A549 (cell line): Measurements from ENCODE around the gene NEDD4L. TPM values are rescaled to one million over a fixed set of nuclear protein-coding genes. Genes with fewer than 3 reads are reported as not detected.
"Not testable (repeated sequence)": the region's sequence is repeated elsewhere in the genome, so short reads cannot be mapped to it uniquely, and the experiment has no call there.

Experiments
- ATAC-seq, 2 experiments: fragments of 200-7000 bp in 1 of 2; fragments of >200 bp in 1 of 2; cut with Nextera tagmentation in 1 of 2; cut with Tn5 transposase in 1 of 2; 3 replicates each; pipeline versions ENCODE4 v1.8.0 to v1.9.1; 2018 to 2020; ENCODE audit warnings: mild to moderate bottlenecking in 1 of 2, moderate library complexity in 1 of 2
- CTCF ChIA-PET: fragments of 300-600 bp; sonication (Branson Sonifier 250); formaldehyde crosslinking; extraction: SDS; loops from one replicate; lab custom pipeline; 2021; ENCODE audit warnings: antibody characterized with exemption, inconsistent platforms; lab: Yijun Ruan, JAX
- POLR2A ChIA-PET: fragments of 350-600 bp; formaldehyde crosslinking; extraction: SDS; loops from one replicate; lab custom pipeline; 2021; ENCODE audit warnings: antibody characterized with exemption, inconsistent platforms; lab: Yijun Ruan, JAX
- DNase-seq, 2 experiments: peaks; one replicate each; pipeline versions ENCODE4 v3.0.0 to v3.0.0-alpha.2; 2011 to 2016; ENCODE audit warnings: low read depth in 1 of 2, low spot score in 1 of 2
- FAIRE-seq: peaks from 2 replicates; lab custom pipeline; 2011; peaks lifted over from hg19 to GRCh38; lab: Jason Lieb, UNC
- H3K27ac ChIP-seq, 2 experiments: fragments of >200 bp; sonication (Bioruptor Twin); formaldehyde crosslinking; 3 replicates each; pipeline ENCODE4 v1.5.1; 2016 to 2017
- H3K4me1 ChIP-seq: fragments of >200 bp; sonication (Bioruptor Twin); formaldehyde crosslinking; 3 replicates; pipeline ENCODE4 v1.6.1; 2016
- H3K4me2 ChIP-seq: fragments of >200 bp; sonication (Bioruptor Twin); formaldehyde crosslinking; 3 replicates; pipeline ENCODE4 v1.6.1; 2016
- H3K4me3 ChIP-seq: fragments of >200 bp; sonication (Bioruptor Twin); formaldehyde crosslinking; 3 replicates; pipeline ENCODE4 v1.5.1; 2016
- H3K9me3 ChIP-seq: fragments of >200 bp; sonication (Bioruptor Twin); formaldehyde crosslinking; 3 replicates; pipeline ENCODE4 v1.6.1; 2016
- CEBPB ChIP-seq, 2 experiments: fragments of >200 bp in 1 of 2; sonication (Bioruptor Twin) in 1 of 2; formaldehyde crosslinking in 1 of 2; IDR thresholded peaks; 2 replicates each; pipeline ENCODE4 v1.6.1; 2012 to 2016
- CHD2 ChIP-seq: fragments of 150-350 bp; IDR thresholded peaks from 2 replicates; pipeline ENCODE4 v1.6.1; 2014; ENCODE audit warnings: low read length; ENCODE audit not compliant: partially characterized antibody
- CHD4 ChIP-seq: fragments of 200-600 bp; sonication (generic); IDR thresholded peaks from 2 replicates; pipeline ENCODE4 v1.6.1; 2016; ENCODE audit warnings: antibody characterized with exemption, mild to moderate bottlenecking, borderline replicate concordance
- EHMT2 ChIP-seq: fragments of 200-600 bp; sonication (generic); IDR thresholded peaks from 2 replicates; pipeline ENCODE4 v1.6.1; 2016; ENCODE audit warnings: antibody characterized with exemption, low read depth, mild to moderate bottlenecking, moderate library complexity
- EP300 ChIP-seq, 2 experiments: fragments of >200 bp; sonication (Bioruptor Twin); formaldehyde crosslinking; IDR thresholded peaks; 2 replicates in 1 of 2; 3 replicates in 1 of 2; pipeline ENCODE4 v1.6.1; 2016 to 2017
- FOSL2 ChIP-seq, 2 experiments: fragments of 450-650 bp in 1 of 2; fragments of >200 bp in 1 of 2; sonication (Bioruptor Twin) in 1 of 2; formaldehyde crosslinking; IDR thresholded peaks; 2 replicates each; pipeline versions ENCODE4 v1.5.0 to v1.6.1; 2016 to 2020; ENCODE audit warnings: mild to moderate bottlenecking in 1 of 2, moderate library complexity in 1 of 2
- GATA3 ChIP-seq: IDR thresholded peaks from 2 replicates; pipeline ENCODE4 v1.6.1; 2012; ENCODE audit warnings: borderline replicate concordance
- HEYL ChIP-seq: fragments of 250-450 bp; sonication (Bioruptor Pico); IDR thresholded peaks from 2 replicates; pipeline ENCODE4 v1.8.0; 2021; ENCODE audit warnings: mild to moderate bottlenecking, moderate library complexity
- JUNB ChIP-seq: fragments of >200 bp; sonication (Bioruptor Twin); formaldehyde crosslinking; IDR thresholded peaks from 2 replicates; pipeline ENCODE4 v1.6.1; 2016
- KDM1A ChIP-seq: fragments of 200-600 bp; sonication (generic); IDR thresholded peaks from 2 replicates; pipeline ENCODE4 v1.6.1; 2016; ENCODE audit warnings: low read depth, mild to moderate bottlenecking
- POLR2AphosphoS2 ChIP-seq: conservative IDR thresholded peaks from 2 replicates; pipeline ENCODE4 v1.6.1; 2012; ENCODE audit warnings: low read length, improper control_type of control experiment, inconsistent platforms
- RFX5 ChIP-seq: fragments of 450-650 bp; IDR thresholded peaks from 2 replicates; pipeline ENCODE4 v1.7.1; 2014; ENCODE audit warnings: antibody characterized with exemption, mild to moderate bottlenecking, moderate library complexity
- TFCP2L1 ChIP-seq: fragments of 250-450 bp; sonication (Bioruptor Pico); IDR thresholded peaks from 2 replicates; pipeline ENCODE4 v1.5.0; 2021; ENCODE audit warnings: mild to moderate bottlenecking
- TP53 ChIP-seq: fragments of 250-450 bp; sonication (Bioruptor Pico); IDR thresholded peaks from 2 replicates; pipeline ENCODE4 v1.5.0; 2021; ENCODE audit warnings: mild to moderate bottlenecking, moderate library complexity
- WGBS: methylation state at CpG from one replicate; pipeline ENCODE4 v1.1.6; 2017; ENCODE audit errors: missing lambda C conversion rate; 5-methylcytosine and 5-hydroxymethylcytosine counted together
- polyA plus RNA-seq, 4 experiments: library from polyadenylated mRNA; depleted of rRNA in 3 of 4; stranded (reverse); fragments of >200 nt; fragmentation: RNase III in 1 of 4; extraction: RNeasy Plus Mini Kit Qiagen cat#74134 plus additional on column Dnase treatment in 1 of 4; gene quantifications; 2 replicates in 3 of 4; 3 replicates in 1 of 4; pipeline ENCODE4 v1.2.3, GENCODE V29; 2011 to 2017
- TF ChIP-seq, protein P1 (sequence below): fragments of >200 bp; sonication (Bioruptor Twin); formaldehyde crosslinking; IDR thresholded peaks from 2 replicates; pipeline ENCODE4 v1.6.1; 2016
- TF ChIP-seq, protein P2 (sequence below): fragments of 250-450 bp; sonication (Bioruptor Pico); IDR thresholded peaks from 2 replicates; pipeline ENCODE4 v1.5.0; 2020; ENCODE audit warnings: low read depth, mild to moderate bottlenecking, moderate library complexity
- TF ChIP-seq, protein P3 (sequence below): IDR thresholded peaks from 2 replicates; pipeline ENCODE4 v1.6.1; 2012
- TF ChIP-seq, protein P4 (sequence below): fragments of 450-650 bp; IDR thresholded peaks from 2 replicates; pipeline ENCODE4 v1.6.1; 2014; ENCODE audit warnings: antibody characterized with exemption
- TF ChIP-seq, protein P5 (sequence below): IDR thresholded peaks from 2 replicates; pipeline ENCODE4 v1.6.1; 2012
- TF ChIP-seq, protein P6 (sequence below): fragments of 150-350 bp; IDR thresholded peaks from 2 replicates; pipeline ENCODE4 v1.6.1; 2014; ENCODE audit warnings: low read depth, mild to moderate bottlenecking, low read length
- TF ChIP-seq, protein P7 (sequence below): fragments of >200 bp; sonication (Bioruptor Twin); formaldehyde crosslinking; IDR thresholded peaks from 3 replicates; pipeline ENCODE4 v1.6.1; 2016

The NEDD4L gene
- polyA plus RNA-seq, 2 of the 4 experiments (the other 2 are of a cell fraction), result 18.0 to 36.5 TPM

DNA sequence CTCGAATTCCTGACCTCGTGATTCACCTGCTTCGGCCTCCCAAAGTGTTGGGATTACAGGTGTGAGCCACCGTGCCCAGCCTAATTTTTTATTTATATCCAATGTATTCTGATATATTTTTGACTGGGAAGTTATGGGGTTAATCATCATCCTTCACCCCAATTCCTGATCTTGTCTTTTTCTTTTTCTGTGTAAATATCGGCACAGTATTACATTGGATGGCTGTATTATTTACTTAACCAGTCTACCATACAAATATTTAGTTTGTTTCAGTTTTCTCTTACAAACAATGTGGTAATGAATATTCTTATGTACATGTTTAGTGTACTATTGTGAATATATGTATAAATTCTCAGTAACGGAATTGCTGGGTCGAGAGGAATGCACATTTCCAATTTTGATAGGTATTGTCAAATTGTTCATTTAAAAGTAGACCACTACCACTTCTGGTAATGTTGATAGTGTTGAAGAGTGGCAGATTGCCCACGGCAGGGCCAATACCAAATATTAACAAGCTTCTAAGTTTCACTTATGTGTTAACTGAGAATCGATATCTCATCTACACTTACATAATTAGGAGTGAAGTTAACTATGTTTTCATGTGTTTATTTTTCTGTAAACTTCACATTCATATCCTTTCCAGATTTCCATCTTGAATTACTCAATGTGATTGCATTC is 388.2 kb downstream of the NEDD4L start:
- WGBS, result 69% methylated on average over 9 of the region's 9 CpGs

DNA sequence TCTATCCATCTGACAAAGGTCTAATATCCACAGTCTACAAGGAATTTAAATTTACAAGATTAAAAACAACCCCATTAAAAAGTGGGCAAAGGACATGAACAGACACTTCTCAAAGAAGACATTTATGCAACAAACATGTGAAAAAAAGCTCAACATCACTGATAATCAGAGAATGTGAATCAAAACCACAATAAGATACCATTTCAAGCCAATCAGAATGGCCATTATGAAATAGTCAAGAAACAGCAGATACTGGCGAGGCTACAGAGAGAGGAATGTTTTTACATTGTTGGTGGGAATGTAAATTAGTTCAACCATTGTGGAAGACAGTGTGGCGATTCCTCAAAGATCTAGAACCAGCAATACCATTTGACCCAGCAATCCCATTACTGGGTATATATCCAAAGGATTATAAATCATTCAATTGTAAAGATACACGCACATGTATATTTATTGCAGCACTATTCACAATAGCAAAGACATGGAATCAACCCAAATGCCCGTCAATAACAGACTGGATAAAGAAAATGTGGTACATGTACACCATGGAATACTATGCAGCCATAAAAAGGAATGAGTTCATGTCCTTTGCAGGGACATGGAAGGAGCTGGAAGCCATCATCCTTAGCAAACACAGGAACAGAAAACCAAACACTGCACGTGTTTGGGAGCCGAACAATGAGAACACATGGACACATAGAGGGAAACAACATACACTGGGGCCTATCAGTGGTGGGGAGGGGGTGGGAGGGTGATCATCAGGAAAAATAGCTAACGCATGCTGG is 391.4 kb downstream of the NEDD4L start:
- FAIRE-seq, POLR2A ChIA-PET, CTCF ChIA-PET: not testable (repeated sequence)

More for the DNA sequence above, 388.2 kb downstream of the NEDD4L start:
- FAIRE-seq, result no peak
- Histone ChIP-seq H3K9me3 (no peaks in the 10 kb centered on the region), H3K27ac (no peak overlapping the region), H3K4me3 (no peak overlapping the region), H3K4me2 (no peak overlapping the region), H3K4me1 (no peaks in the 10 kb centered on the region)
- TF ChIP-seq KDM1A (no peak), CHD2 (no peak), EHMT2 (no peak), CEBPB (IDR thresholded peaks at IDR 0.05) (no peak), FOSL2 (IDR thresholded peaks at IDR 0.05) (no peak), FOSL2 (CRISPR knock-in tag; IDR thresholded peaks at IDR 0.05) (no peak)
- TF ChIP-seq, protein P1, sequence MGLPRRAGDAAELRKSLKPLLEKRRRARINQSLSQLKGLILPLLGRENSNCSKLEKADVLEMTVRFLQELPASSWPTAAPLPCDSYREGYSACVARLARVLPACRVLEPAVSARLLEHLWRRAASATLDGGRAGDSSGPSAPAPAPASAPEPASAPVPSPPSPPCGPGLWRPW, result no peak
- TF ChIP-seq, protein P2, sequence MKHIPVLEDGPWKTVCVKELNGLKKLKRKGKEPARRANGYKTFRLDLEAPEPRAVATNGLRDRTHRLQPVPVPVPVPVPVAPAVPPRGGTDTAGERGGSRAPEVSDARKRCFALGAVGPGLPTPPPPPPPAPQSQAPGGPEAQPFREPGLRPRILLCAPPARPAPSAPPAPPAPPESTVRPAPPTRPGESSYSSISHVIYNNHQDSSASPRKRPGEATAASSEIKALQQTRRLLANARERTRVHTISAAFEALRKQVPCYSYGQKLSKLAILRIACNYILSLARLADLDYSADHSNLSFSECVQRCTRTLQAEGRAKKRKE, result no peak
- no peak for ATAC-seq
- ChIA-PET CTCF (no interaction called here), POLR2A (no interaction called here)
- DNase-seq, result no peak

DNA sequence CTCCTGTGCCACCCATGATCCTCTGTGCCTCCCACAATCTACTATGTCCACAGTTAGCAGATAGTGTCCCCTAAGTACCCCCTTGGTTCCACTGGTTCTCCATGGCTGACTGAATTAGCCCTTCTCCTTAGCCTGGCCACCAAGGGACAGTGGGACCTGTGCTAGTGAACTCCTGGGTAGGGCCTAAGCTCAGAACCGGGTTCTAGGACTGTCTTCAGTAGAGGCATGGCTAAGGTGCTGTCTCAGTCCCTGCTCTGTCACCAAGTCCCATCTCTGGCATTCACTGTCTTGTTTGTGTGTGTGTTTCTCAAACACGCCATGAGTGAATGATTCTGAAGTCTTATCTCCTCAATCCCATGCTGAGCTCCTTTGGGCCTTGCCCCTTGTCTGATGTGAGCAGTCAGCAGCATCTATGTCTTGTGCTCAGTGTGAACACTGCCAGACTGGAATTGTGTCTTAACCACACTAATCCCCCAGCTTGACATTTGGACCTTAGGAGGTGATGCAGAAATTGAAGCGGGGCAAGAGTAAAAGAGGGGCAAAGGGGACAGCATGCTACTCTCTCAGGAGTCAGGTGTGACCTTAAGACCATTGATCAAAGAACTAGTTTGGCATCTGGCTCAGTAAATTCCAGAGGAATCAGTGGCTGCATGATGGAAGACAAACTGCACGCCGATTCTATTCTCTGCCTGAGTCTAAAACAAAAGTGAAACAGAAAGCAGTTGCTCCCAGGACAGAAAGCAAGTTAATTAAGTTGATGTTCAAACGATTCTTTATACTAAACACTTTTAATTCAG is 394.3 kb downstream of the NEDD4L start:
- ChIA-PET POLR2A (no interaction called here), CTCF (no interaction called here)
- DNase-seq, result no peak
- Histone ChIP-seq H3K4me2 (no peak overlapping the region), H3K9me3 (no peaks in the 10 kb centered on the region), H3K4me1 (no peaks in the 10 kb centered on the region), H3K4me3 (no peak overlapping the region), H3K27ac (no peak overlapping the region)
- FAIRE-seq, result no peak
- TF ChIP-seq TP53 (CRISPR knock-in tag), result no peak
- no peak for TF ChIP-seq POLR2AphosphoS2
- no peak for TF ChIP-seq HEYL
- no peak for TF ChIP-seq JUNB
- no peak for TF ChIP-seq GATA3
- no peak for TF ChIP-seq CHD4
- TF ChIP-seq, protein P3, sequence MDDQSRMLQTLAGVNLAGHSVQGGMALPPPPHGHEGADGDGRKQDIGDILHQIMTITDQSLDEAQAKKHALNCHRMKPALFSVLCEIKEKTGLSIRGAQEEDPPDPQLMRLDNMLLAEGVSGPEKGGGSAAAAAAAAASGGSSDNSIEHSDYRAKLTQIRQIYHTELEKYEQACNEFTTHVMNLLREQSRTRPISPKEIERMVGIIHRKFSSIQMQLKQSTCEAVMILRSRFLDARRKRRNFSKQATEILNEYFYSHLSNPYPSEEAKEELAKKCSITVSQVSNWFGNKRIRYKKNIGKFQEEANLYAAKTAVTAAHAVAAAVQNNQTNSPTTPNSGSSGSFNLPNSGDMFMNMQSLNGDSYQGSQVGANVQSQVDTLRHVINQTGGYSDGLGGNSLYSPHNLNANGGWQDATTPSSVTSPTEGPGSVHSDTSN, result no peak
- TF ChIP-seq, protein P4, sequence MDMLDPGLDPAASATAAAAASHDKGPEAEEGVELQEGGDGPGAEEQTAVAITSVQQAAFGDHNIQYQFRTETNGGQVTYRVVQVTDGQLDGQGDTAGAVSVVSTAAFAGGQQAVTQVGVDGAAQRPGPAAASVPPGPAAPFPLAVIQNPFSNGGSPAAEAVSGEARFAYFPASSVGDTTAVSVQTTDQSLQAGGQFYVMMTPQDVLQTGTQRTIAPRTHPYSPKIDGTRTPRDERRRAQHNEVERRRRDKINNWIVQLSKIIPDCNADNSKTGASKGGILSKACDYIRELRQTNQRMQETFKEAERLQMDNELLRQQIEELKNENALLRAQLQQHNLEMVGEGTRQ, result no peak
- TF ChIP-seq, protein P5, sequence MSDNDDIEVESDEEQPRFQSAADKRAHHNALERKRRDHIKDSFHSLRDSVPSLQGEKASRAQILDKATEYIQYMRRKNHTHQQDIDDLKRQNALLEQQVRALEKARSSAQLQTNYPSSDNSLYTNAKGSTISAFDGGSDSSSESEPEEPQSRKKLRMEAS, result no peak
- TF ChIP-seq TFCP2L1 (CRISPR knock-in tag), result no peak
- no peak for TF ChIP-seq EP300 (IDR thresholded peaks at IDR 0.05)
- no peak for TF ChIP-seq EHMT2
- TF ChIP-seq, protein P6, sequence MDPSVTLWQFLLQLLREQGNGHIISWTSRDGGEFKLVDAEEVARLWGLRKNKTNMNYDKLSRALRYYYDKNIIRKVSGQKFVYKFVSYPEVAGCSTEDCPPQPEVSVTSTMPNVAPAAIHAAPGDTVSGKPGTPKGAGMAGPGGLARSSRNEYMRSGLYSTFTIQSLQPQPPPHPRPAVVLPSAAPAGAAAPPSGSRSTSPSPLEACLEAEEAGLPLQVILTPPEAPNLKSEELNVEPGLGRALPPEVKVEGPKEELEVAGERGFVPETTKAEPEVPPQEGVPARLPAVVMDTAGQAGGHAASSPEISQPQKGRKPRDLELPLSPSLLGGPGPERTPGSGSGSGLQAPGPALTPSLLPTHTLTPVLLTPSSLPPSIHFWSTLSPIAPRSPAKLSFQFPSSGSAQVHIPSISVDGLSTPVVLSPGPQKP, result no peak
- TF ChIP-seq RFX5, result no peak
- TF ChIP-seq, protein P7, sequence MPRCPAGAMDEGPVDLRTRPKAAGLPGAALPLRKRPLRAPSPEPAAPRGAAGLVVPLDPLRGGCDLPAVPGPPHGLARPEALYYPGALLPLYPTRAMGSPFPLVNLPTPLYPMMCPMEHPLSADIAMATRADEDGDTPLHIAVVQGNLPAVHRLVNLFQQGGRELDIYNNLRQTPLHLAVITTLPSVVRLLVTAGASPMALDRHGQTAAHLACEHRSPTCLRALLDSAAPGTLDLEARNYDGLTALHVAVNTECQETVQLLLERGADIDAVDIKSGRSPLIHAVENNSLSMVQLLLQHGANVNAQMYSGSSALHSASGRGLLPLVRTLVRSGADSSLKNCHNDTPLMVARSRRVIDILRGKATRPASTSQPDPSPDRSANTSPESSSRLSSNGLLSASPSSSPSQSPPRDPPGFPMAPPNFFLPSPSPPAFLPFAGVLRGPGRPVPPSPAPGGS, result no peak
- 66% methylated on average over 6 of the region's 6 CpGs for WGBS
- ATAC-seq, result no peak

More for the DNA sequence above, 391.4 kb downstream of the NEDD4L start:
- H3K4me1 ChIP-seq, ATAC-seq, H3K4me3 ChIP-seq, DNase-seq, H3K27ac ChIP-seq, H3K9me3 ChIP-seq, H3K4me2 ChIP-seq: not testable (repeated sequence)
- 50% methylated on average over 7 of the region's 7 CpGs for WGBS
